Stimulated activated CD8-positive, alpha-beta memory T cell treated with anti-CD3 and anti-CD28 coated beads, Interleukin-7, amount 100 ng/mL, for 48 hours (primary cell): ENCODE data around the gene YJU2.
"Not testable (repeated sequence)": the region's sequence is repeated elsewhere in the genome, so short reads cannot be mapped to it uniquely, and the experiment has no call there.

Source experiments
- DNase-seq, 2 donors: peaks; one replicate each; pipeline ENCODE4 v3.0.0-alpha.2; 2020; ENCODE audit warnings: low read depth in 1 of 2; ENCODE audit errors: extremely low read depth in 1 of 2

The YJU2 gene

DNA sequence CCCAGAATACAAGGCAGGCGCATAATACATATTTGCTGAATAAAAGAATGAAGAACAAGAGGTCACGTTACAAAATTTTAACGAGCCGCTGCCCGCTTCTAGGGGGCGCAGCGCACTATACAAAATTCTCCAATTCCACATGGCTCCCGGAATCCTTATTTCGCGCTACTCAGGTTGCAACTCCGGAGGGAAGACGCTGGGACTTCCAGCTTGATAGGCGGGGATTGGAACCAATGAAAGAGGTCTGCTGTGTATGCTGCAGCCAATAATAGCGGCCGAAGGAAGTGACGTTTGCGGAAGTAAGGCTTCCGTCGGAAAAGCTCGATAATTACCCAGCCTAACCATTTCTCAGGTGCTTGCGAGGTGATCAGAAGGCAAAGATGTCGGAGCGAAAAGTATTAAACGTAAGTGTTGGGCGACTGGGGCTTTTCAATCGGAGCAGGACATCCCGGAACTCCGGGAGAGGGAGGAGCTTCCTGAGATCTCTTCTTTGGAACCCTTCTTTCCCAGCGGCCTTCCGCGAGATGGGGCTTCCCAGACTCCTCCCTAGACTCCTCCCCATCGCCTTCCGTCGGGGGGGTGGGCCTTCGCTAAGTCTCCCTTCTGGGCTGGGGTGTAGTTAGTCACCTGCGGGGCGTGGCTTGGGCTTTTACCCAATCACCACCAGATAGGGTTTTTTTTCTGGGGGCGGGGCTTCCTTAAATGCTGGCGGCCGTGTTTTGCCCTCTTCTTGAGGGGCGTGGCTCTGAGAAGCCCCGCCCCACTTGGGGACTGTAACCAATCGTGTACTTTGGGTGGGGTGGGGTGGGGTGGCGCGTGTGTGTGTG lies at the start of gene YJU2:
Gene YJU2 (plus strand): TSS at position 314 of the 827 bp plus-strand sequence. CDS start 67 bp downstream, at position 381.
- DNase-seq = peak; percentile 93 to 100

DNA sequence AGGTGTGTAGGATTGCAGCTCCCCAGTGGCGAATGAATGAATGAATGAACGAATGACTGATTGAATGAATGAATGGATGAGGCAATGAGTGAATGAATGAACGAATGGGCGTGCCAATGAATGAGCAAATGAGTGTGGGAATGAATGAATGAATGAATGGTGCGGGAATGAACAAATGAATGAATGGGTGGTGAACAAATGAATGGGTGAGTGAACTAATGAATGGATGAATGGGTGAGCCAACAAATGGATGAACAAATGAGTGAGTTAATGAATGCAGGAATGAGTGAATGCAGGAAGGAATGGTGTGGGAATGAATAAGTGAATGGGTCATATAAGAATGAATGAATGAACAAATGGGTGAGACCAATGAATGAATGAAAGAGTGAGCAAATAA lies 49.7 kb upstream of the YJU2 start:
- no peak for DNase-seq

DNA sequence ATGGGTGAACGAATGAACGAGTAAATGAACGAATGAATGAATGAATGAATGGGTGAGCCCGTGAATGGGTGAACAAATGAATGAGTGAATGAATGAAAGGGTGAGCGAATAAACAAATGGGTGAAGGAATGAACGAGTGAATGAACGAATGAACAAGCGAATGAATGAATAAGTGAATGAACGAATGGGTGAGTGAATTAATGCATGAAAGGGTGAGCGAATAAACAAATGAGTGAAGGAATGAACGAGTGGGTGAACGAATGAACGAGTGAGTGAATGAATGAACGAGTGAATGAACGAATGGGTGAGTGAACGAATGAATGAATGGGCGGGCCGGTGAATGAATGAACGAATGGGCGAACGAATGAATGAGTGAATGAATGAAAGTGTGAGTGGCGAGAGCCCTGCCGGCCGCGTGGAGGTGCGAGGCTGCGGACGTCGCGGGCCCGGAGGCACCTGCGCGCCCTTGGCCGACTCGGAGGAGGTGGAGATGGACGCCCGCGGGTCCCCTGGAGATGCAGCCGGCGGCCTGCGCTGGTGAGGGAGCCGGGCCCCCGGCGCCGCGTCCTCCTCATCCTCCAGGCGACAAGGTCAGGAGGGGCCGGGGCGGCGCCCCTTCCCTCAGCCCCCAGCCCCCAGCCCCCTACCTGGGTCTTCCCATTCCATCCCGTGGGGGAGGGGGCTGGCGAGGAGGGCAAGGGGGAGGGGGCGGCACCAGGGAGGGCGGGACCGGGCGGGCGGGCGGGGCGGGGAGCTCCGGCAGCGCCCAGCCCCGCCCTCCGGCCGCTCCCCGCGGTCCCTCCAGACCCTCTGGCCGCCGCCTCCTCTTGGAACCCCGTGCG lies 49.0 kb upstream of the YJU2 start:
- no peak for DNase-seq

DNA sequence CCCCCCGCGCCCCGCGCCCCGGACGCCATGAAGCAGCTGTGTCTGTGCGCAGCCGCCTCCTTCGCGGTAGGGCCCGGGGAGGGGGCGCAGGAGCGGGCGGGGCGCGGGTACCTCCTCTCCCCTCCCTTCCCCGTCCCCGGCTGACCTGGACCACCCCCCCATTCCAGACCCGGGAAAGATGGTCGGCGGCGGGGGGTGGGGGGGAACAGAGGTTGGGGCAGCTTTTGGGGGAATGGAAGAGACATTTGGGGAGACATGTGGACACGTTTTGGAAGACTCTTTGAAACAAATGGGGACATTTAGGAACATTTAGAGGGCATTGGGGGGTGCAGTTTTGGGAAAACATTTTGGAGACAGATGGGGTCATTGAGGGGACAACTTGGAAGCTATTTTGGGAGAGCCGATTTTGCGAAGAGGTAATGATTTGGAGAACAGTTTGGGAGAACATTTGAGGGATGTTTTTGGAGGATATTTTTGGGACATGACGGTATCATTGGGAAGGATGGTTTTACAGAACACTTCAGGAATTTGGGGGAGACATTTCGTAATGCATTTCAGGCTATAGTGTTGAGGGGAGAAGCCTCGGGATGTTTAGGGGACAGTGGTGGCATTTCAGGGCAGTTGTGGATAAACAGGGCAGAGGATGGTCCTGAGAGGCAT lies 48.3 kb upstream of the YJU2 start:
- DNase-seq = no peak

DNA sequence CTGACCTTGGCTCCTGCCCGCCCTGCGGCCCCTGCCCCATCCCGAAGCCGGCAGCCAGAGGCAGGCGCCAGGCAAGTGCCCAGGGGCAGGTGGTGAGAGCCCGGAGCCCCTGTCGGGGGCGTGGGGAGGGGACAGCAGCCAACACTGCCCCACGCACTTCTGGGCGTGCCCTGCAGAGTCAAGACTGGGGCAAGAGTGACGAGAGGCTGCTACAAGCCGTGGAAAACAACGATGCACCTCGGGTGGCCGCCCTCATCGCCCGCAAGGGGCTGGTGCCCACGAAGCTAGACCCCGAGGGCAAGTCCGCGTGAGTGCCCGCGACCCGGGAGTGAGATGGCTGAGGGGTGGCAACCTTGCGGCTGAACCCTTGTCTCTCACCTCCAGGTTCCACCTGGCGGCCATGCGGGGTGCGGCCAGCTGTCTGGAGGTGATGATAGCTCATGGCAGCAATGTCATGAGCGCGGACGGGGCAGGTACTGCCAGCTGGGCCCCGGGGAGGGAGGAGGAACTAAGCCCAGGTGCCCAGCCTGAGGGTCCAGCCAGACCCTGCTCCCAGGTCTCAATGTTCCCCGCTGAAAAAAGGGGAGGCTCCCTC lies 47.1 kb upstream of the YJU2 start:
- DNase-seq = no peak

DNA sequence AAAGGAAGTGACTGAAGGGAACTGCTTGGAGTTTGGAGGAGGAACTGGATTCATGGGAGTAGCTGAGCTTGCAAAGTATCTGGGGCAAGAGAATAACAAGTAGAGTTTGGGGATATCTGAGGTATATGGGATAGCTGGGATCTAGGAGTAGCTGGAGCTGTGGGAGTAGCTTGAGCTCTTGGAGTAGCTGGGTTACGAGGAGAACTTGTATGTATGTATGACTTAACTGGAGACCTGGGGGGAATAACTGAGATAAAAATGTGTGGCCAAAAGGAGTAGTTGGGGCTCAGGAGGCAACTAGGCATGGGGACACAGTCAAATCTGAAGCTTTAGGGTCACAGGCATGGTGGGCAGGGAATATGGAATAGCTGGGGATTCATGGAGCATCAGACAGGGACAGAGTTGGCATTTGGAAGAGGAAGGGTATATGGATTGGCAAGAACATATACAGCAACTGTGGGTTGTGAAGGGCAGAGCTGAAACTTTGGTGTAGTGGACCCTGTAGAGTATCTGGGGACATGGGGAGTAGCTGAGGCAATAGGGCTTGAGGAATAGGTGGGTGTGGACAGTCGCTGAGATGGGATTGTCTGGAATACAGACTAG lies 45.8 kb upstream of the YJU2 start:
- no peak for DNase-seq

DNA sequence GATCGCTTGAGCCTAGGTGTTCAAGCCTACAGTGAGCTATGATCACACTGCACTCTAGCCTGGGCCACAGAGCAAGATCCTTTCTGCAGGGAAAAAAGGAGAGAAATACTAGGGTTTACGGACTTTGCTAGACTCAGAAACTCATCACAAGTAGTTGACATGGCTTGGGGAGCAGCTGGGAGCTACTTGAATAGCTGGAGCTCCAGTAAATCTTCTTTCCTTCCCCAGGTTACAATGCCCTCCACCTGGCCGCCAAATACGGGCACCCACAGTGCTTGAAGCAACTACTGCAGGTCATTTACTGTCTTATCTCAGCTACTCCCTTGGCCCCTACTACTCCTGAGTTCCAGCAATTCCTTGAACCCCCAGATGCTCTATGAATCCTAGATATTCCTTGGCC lies 45.1 kb upstream of the YJU2 start:
- DNase-seq = no peak

DNA sequence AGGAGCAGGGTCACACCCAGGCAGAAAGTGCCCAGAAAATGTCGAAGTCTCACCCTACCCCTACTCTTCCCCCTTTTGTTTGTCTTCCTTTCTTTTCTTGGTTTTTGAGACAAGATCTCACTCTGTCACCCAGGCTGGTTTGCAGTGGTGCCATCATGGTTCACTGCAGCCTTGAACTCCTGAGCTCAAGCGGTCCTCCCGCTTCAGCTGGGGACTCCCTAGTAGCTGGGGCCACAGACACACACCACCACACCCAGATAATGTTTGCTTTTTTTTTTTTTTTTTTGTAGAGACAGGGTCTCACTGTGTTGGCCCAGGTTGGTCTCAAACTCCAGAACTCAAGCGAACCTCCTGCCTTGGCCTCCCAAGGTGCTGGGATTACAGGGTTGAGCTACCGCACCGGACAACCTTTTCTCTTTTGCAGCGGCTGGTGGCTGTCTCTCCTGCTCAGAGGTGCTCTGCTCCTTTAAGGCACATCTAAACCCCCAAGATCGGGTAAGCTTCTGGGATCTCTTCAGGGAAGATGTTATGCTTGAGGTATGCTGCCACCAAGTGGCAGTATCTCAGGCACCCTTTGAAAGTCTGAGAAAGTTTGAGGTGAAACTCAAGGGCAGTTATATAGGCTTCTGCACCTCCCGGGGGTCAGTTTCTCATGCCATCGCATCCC lies 39.9 kb upstream of the YJU2 start:
- no peak for DNase-seq

DNA sequence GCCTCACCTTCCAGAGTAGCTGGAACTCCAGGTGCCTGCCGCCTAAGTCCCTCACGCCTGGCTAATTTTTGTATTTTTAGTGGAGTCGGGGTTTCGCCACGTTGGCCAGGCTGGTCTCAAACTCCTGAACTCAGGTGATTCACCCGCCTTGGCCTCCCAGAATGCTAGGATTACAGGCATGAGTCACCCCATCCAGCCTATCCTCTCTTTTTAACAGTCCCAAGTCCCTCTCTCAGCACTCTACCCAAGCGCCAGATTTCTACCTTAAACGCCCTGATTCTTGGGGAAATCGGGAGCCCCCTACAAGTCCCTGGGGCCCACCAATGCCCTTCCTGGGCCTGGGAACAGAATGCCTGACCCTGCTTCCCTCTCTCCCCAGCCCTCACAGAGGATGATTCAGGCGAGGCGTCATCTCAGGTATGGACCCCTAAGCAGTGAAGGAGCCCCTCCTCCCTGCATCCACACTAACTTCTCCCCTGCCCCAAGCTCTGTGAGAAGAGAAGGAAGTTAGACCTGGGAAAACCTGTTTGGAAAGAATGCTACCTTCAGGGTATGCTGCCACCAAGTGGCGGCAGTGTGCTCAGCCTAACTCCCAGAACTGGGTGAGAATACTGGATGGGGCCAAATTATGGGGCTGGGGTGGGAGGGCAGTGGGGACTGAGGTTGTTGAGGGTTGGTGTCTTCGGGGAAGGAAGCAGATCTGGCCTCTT lies 38.3 kb upstream of the YJU2 start:
- no peak for DNase-seq

DNA sequence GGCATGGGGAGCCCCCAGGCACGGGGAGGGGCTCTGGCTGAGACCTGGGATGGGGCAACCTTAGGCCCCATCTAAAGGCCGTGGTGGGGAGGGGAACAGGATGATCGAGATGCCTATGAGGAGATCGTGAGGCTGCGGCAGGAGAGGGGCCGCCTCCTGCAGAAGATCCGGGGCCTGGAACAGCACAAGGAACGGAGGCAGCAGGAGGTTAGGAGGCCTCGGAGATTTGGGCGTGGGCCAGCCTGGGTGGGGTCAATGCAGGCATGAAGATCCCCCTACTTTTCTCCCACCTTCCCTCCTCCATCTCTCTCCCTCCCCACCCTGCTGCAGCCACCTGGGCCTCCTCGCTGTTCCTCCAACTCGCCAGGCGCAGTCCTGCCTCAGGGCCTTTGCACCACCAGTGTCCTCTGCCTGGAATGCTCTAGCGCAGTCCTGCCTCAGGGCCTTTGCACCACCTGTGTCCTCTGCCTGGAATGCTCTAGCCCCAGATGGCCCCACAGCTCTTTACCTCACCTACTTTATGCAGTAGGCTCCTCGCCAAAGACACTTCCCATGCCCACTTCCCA lies 36.6 kb upstream of the YJU2 start:
- DNase-seq = no peak

DNA sequence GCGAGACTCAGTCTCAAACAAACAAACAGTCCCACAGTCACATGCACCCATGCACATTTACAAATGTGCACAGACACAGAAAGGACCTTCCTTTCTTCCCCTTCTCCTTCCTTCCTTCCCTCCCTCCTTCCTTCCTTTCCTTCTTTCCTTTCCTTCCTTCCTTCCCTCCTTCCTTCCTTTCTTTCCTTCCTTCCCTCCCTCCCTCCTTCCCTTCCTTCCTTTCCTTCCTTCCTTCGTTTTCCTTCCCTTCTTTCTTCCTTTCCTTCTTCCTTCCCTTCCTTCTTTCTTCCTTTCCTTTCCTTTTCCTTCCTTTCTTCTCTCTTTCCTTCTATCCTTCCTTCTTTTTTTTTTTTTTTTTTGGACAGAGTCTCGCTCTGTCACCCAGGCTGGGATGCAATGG lies 33.8 kb upstream of the YJU2 start:
- no peak for DNase-seq

DNA sequence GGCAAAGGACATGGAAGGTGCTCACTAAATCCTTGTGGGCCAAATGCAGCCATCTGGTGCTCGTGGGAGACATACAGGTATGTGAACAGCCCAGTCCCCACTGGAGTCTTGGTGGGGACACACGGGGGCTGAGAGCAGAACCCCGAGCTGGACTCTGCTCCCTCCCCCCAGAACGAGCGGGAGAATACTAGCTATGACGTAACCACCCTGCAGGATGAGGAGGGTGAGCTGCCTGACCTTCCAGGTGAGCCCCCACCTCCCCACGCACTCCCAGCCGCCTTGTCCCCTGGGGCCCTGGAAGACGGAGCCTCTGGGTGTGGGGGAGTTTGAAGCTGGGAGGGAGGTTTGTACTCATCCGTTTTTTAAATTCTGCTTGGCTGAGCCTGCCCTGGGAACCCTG lies 31.1 kb upstream of the YJU2 start:
- DNase-seq = no peak

DNA sequence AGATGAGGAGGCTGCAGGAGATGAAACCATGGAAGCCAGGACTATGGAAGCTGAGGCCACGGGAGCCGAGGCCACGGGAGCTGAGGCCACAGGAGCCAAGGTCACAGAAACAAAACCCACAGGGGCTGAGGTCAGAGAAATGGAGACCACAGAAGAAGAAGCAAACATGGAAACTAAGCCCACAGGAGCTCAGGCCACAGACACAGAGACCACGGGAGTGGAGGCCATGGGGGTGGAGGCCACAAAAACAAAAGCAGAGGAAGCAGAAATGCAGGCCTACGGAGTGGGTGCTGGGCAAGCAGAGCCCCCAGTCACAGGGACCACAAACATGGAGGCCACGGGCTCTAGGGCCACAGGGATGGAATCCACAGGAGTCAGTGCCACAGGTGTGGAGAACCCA lies 30.0 kb upstream of the YJU2 start:
- no peak for DNase-seq

DNA sequence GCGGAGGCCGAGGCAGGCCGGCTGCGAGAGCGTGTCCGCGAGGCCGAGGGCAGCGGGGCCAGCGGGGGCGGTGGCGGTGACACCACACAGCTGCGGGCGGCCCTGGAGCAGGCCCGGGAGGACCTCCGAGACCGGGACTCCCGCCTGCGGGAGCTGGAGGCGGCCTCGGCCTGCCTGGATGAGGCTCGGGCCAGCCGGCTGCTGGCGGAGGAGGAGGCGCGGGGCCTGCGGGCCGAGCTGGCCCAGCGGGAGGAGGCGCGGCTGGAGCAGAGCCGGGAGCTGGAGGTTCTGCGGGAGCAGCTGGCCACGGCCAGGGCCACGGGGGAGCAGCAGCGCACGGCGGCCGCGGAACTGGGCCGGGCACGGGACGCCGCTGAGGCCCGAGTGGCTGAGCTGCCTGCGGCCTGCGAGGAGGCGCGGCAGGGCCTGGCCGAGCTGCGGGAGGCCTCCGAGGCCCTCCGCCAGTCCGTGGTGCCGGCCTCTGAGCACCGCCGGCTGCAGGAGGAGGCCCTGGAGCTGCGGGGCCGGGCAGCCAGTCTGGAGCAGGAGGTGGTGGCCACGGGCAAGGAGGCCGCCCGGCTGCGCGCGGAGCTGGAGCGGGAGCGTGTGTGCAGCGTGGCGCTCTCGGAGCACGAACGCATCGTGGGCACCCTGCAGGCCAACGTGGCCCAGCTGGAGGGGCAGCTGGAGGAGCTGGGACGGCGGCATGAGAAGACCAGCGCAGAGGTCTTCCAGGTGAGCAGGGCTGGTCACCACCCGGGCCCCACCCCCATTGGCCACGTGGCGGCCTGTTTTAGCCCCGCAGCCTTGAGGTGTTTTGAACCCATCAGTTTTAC lies 29.2 kb upstream of the YJU2 start:
- no peak for DNase-seq

DNA sequence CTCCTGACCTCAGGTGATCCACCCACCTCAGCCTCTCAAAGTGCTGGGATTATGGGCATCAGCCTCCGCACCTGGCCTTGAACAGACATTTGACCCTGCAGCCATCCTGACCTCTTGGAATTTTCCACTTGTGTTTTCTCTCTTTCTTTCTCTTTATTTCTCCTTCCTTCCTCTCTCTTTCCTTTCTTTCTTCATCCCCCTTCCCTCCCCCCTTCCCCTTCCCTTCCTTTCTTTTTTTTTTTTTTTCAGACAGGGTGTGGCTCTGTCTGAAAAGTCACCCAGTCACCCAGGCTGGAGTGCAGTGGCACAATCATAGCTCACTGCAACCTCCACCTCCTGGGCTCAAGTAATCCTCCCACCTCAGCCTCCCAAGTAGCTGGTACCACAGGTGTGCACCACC lies 28.4 kb upstream of the YJU2 start:
- DNase-seq = not testable (repeated sequence)

DNA sequence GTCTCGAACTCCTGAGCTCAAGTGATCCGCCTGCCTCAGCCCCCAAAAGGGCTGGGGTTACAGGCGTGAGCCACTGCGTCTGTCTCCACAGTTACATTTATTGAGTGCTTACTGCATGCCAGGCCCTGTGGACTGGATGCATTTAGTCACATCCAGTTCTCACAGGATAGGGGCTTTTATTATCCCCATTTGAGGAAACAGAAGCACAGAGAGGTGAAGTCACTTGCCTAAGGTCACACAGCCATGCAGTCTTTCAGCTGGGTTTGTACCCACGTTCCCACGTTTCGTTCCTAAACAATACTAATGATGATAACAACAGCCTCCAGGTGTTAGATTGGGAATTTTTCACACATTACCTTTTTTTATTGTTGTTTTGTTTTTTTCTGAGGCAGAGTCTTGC lies 26.7 kb upstream of the YJU2 start:
- DNase-seq = no peak

DNA sequence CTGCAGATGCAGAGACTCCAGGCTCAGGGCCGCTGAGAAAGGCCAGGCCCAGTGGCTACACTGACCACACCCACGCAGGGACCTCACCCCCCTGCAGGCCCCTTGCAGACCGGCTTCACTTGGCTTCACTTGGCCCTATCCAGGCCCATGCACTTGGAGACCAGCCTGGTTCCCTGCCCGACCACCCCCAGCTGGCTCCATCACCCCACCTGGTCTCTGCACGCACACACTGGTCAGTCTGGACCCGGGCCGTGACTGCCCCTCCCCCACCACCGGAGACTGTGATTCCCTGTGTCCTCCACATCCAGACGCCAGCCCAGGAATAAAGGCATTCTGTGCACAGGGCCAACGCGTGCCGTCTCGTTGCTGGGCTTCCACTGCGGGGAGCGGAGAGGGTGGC lies 22.4 kb upstream of the YJU2 start:
- DNase-seq = no peak

DNA sequence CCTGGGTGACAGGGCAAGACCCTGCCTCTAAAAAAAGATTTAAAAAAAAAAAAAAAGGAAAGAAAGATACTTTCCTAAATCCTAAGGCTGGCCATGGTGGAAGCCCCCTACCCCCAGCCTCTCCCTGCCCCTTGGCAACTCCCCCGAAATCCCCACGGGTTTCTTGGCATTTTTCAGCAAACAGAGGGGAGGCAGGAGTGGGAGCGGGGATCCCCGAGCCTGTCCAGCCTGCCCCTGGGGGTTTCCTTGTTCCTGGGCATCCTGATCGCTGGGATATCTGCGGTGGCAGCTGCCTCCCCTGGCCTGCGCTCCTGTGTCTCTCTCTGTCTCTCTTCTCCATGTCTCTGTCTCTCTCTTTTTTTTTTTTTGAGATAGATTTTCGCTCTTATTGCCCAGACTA lies 21.0 kb upstream of the YJU2 start:
- no peak for DNase-seq
